ENCODE measurements around the gene MMP20.

GRCh38 chr11:102573851-102574250, 51.3 kb downstream of the MMP20 start:
- no peak for TF ChIP-seq CTCF (conservative IDR thresholded peaks at IDR 0.05; ENCODE audit: low read depth, low read length)
- TF ChIP-seq EZH2 (IDR thresholded peaks at IDR 0.05; ENCODE audit: borderline replicate concordance, low read depth, low read length, poor library complexity, severe bottlenecking) = no peak
